ENCODE results near the gene LRRC27. TPM values are rescaled to one million over a fixed set of nuclear protein-coding genes. Genes with fewer than 3 reads are reported as not detected.
"Not testable (repeated sequence)": the region's sequence is repeated elsewhere in the genome, so short reads cannot be mapped to it uniquely, and the experiment has no call there.

LRRC27 gene
- total RNA-seq, 2 experiments from 2014 or later: 1.5 to 1.9 TPM

DNA sequence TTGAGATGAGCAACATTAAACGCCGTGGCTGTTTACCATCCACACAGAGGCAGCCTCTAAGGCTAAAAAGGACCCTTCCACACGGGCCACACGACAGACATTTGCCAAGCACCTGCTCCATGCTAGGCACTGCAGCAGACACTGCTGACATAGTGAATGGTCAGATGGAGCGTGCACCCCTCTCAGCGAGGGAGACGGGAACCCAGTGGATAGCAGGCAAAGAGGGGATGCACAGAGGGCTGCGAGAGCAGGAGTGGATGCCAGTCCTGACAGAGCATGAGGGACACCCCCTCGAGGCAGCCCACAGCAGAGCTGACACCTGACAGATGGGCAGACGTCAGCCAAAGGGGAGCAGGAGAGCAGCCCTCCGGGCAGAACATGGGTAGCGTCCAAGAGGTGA is 18.7 kb upstream of the LRRC27 start:
- CTCF ChIA-PET: no interaction called here
- Mint-ChIP-seq H3K4me3 (no peak overlapping the region), H3K4me1 (ENCODE audit: low read depth) (no peaks in the 10 kb centered on the region), H3K27me3 (ENCODE audit: low read depth) (no peaks in the 10 kb centered on the region), H3K36me3 (ENCODE audit: low read depth) (no peaks in the 10 kb centered on the region), H3K9me3 (peaks cover 6% of the 10 kb centered on the region), H3K27ac (no peak overlapping the region)
- DNase-seq: no peak
- intact Hi-C loops (cut with micrococcal nuclease): no loop called here

DNA sequence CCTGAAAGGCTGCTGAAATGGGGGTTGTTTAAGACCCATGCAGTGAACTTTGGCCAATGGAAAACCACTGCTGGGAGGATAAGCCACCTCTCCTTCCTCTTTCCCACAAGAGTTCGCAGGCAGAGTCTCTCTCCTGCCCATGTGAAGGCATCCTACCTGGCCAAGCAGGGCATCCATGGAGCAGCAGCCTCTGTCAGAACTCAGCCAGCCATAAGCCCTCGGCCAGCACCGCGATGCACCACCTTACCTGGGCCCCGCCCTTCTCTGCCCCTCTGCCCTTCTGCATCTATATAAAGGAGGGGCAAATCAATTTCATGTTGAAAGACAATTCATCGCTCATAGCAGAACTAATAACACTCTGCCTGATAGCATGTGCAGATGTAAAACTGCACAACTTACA is 18.1 kb upstream of the LRRC27 start:
- Mint-ChIP-seq H3K36me3 (ENCODE audit: low read depth) (no peaks in the 10 kb centered on the region), H3K9me3 (peaks cover 6% of the 10 kb centered on the region), H3K27ac (no peak overlapping the region), H3K4me3 (no peak overlapping the region), H3K27me3 (ENCODE audit: low read depth) (no peaks in the 10 kb centered on the region), H3K4me1 (ENCODE audit: low read depth) (no peaks in the 10 kb centered on the region)
- intact Hi-C loops (cut with micrococcal nuclease): no loop called here
- CTCF ChIA-PET: no interaction called here
- DNase-seq: no peak

DNA sequence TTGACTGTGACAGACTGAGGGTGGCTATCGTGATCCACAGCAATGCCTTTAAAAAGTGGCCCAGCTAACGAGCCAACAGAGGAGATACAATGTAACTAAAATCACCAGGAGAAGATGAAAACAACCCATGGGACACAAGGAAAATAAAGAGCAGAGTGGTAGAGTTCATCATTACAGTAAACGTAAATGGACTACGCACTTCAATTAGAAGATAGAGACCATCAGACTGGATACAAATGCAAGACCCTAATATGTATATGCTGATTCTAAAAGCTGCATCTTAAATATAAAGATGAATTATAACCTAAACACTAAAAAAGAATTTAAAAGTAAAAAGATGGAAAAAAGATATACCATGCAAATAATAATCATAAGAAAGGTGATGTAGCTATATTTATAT is 17.7 kb upstream of the LRRC27 start:
- Mint-ChIP-seq H3K27me3 (ENCODE audit: low read depth) (no peaks in the 10 kb centered on the region), H3K27ac (no peak overlapping the region), H3K9me3 (peaks cover 6% of the 10 kb centered on the region), H3K4me1 (ENCODE audit: low read depth) (no peaks in the 10 kb centered on the region), H3K36me3 (ENCODE audit: low read depth) (no peaks in the 10 kb centered on the region), H3K4me3 (no peak overlapping the region)
- intact Hi-C loops (cut with micrococcal nuclease): no loop called here
- DNase-seq: no peak
- CTCF ChIA-PET: no interaction called here

DNA sequence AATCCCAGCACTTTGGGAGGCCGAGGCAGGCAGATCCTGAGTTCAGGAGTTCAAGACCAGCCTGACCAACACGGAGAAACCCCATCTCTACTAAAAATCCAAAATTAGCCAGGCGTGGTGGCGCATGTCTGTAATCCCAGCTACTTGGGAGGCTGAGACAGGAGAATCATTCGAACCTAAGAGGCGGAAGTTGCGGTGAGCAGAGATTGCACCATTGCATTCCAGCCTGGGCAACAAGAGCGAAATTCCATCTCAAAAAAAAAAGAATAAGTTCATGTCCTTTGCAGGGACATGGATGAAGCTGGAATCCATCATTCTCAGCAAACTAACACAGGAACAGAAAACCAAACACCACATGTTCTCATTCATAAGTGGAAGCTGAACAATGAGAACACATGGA is 17.1 kb upstream of the LRRC27 start:
- H3K9me3 Mint-ChIP-seq; H3K4me3 Mint-ChIP-seq; H3K27me3 Mint-ChIP-seq (ENCODE audit: low read depth); intact Hi-C loops (cut with micrococcal nuclease); CTCF ChIA-PET; H3K36me3 Mint-ChIP-seq (ENCODE audit: low read depth); H3K4me1 Mint-ChIP-seq (ENCODE audit: low read depth); DNase-seq; H3K27ac Mint-ChIP-seq: not testable (repeated sequence)

DNA sequence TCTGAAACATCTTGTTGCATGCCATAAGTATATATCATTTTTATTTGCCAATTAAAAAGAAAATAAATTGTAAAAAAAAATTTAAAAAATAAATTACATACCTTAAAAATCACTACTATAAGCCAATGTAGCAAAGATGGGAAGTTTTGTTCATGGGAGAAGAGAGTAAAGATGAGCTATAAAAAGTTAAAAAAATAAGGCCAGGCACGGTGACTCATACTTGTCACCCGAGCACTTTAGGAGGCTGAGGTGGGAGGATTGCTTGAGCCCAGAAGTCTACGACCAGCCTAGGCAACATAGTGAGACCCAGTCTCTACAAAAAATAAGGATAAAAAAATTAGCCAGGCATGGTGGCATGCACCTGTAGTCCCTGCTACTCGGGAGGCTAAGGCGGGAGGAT is 15.9 kb upstream of the LRRC27 start:
- H3K4me1 Mint-ChIP-seq (ENCODE audit: low read depth): peaks cover 8% of the 10 kb centered on the region
- CTCF ChIA-PET: no interaction called here
- DNase-seq: no peak
- intact Hi-C loops (cut with micrococcal nuclease): no loop called here
- H3K27me3 Mint-ChIP-seq (ENCODE audit: low read depth): no peaks in the 10 kb centered on the region
- H3K27ac Mint-ChIP-seq: no peak overlapping the region
- H3K36me3 Mint-ChIP-seq (ENCODE audit: low read depth): no peaks in the 10 kb centered on the region
- H3K9me3 Mint-ChIP-seq: peaks cover 6% of the 10 kb centered on the region
- H3K4me3 Mint-ChIP-seq: no peak overlapping the region

DNA sequence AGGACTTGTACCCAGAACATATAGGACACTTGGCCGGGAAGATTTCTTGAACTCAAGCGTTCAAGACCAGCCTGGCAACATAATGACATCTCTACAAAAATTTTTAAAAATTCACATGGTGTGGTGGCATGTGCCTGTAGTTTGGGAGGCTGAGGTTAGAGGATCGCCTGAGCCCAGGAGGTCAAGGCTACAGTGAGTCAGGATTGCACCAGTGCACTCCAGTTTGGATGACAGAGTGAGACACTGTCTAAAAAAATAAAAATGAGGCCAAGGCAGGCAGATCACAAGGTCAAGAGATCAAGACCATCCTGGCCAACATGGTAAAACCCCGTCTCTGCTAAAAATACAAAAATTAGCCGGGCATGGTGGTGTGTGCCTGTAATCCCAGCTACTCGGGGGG is 14.5 kb upstream of the LRRC27 start:
- H3K4me3 Mint-ChIP-seq; H3K27ac Mint-ChIP-seq; H3K4me1 Mint-ChIP-seq (ENCODE audit: low read depth); H3K9me3 Mint-ChIP-seq; H3K36me3 Mint-ChIP-seq (ENCODE audit: low read depth); intact Hi-C loops (cut with micrococcal nuclease); DNase-seq; H3K27me3 Mint-ChIP-seq (ENCODE audit: low read depth): not testable (repeated sequence)
- CTCF ChIA-PET: interaction anchor here (0.6 kb wide), 1 partner anchor 208 kb away, joined by 5 read pairs; no protein-coding TSS in a partner anchor

DNA sequence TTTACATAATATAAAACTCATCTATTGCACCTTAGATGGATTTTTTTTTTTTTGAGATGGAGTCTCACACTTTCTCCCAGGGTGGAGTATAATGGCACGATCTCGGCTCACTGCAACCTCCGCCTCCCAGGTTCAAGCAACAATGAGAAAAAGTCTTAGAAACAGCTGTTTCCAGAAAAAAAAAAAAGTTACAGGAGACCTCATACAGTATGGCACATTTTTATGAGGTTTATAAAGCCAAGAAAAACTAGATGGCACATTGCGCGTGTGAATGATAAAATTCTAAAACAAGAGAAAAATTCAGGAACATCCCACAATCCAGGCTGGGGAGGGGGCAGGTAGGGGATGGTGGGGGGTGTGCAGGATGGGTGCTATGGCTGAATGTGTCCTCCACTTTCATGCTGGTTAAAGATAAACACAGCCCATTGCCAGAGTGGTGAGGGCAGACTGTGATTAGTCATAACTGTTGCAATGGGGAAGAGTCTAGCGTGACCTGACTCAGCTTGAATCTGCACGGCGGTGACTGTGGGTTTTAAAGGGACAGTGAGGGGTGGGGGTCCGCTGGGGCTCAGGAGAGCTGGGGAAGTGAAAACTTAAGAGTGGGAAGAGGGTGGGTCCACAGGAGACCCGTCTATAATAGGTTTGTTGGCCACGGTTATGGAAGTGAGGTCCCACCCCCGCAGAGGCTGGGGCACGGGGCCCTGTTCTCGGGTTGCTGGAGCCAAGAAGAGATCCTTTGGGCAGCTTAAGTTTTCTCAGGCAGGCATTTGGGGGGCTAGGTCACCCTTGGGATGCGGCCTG is 11.9 kb upstream of the LRRC27 start:
- peak; percentile 64 for DNase-seq
- CTCF ChIA-PET: interaction anchor here (0.6 kb wide), 1 partner anchor 93 kb away, joined by 3 read pairs; no protein-coding TSS in a partner anchor
- no peak overlapping the region for H3K27ac Mint-ChIP-seq

DNA sequence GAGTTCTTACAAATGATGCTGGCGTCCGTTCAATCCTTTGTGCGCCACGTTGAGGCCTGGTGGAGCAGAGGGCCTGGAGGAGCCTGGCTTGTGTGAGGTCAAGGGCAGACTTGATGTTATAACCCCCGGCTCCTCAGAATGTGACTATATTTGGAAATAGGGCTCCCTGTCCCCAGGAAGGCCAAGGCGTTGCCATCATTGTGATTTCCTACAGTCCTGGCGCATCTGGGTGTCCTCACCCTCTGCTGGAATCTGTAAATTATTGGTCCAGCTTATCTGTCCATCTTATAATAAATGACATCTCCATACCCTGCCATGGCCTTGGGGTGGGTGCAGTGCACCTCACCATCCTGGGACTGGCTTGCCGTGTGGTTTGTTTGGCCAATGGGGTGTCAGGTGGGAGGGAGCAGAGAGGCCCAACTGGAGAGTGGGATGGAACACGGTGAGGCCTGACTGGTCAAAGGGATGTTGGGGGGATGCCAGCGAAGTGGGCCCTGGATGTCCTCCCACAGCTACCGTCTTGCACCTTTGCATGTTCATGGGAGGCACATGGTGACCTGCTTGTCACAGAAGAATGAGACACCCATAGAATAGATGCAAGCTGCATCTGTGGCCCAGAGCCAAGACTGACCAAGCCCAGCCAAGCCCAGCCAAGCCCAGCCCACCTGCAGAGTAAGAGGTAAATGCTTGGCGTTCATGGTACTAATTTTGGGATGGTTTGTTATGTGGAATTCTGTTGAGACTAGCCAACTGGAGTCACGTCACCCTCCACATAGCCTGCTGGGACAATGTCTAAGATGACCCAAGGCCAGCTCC is 11.1 kb upstream of the LRRC27 start:
- intact Hi-C loops (cut with micrococcal nuclease): loop anchor here (1.0 kb wide), 1 partner anchor 9 kb away; no protein-coding TSS in a partner anchor
- Mint-ChIP-seq H3K9me3 (no peaks in the 10 kb centered on the region), H3K4me1 (ENCODE audit: low read depth) (peaks cover 18% of the 10 kb centered on the region), H3K36me3 (ENCODE audit: low read depth) (peaks cover 11% of the 10 kb centered on the region), H3K27ac (no peak overlapping the region), H3K27me3 (ENCODE audit: low read depth) (no peaks in the 10 kb centered on the region), H3K4me3 (no peak overlapping the region)
- CTCF ChIA-PET: interaction anchor here (0.8 kb wide), 1 partner anchor 102 kb away, joined by 3 read pairs; no protein-coding TSS in a partner anchor
- no peak for DNase-seq

More for the DNA sequence above, 11.9 kb upstream of the LRRC27 start:
- Mint-ChIP-seq H3K4me1 (ENCODE audit: low read depth) (peaks cover 14% of the 10 kb centered on the region), H3K4me3 (no peak overlapping the region), H3K27me3 (ENCODE audit: low read depth) (no peaks in the 10 kb centered on the region), H3K36me3 (ENCODE audit: low read depth) (peaks cover 7% of the 10 kb centered on the region), H3K9me3 (no peaks in the 10 kb centered on the region)
- intact Hi-C loops (cut with micrococcal nuclease): loop anchor here (1.0 kb wide), 1 partner anchor 10 kb away; no protein-coding TSS in a partner anchor

DNA sequence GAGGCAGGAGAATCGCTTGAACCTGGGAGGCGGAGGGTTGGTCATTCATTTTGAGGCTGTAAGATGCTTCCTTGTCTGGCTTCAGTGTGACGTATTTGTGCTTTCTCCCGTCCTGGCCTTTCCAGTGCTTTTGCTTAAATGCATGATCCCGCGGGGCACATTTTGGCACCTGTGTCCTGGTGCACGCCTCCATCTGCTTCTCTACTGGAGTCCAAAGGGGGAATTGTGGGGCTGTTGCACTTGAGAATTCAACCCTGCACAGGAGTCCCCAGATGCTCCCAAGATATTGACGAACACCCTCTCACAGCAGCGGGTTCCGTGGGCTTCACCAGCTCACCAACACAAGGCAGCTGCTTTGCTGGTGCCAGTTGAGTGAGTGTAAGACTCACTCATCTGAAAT is 10.3 kb upstream of the LRRC27 start:
- no peak for DNase-seq
- peaks cover 19% of the 10 kb centered on the region for H3K36me3 Mint-ChIP-seq (ENCODE audit: low read depth)
- H3K9me3 Mint-ChIP-seq: no peaks in the 10 kb centered on the region
- no peaks in the 10 kb centered on the region for H3K27me3 Mint-ChIP-seq (ENCODE audit: low read depth)
- H3K4me1 Mint-ChIP-seq (ENCODE audit: low read depth): peaks cover 25% of the 10 kb centered on the region
- CTCF ChIA-PET: interaction anchor here (0.8 kb wide), 1 partner anchor 103 kb away, joined by 3 read pairs; no protein-coding TSS in a partner anchor
- intact Hi-C loops (cut with micrococcal nuclease): no loop called here
- no peak overlapping the region for H3K27ac Mint-ChIP-seq
- H3K4me3 Mint-ChIP-seq: no peak overlapping the region

DNA sequence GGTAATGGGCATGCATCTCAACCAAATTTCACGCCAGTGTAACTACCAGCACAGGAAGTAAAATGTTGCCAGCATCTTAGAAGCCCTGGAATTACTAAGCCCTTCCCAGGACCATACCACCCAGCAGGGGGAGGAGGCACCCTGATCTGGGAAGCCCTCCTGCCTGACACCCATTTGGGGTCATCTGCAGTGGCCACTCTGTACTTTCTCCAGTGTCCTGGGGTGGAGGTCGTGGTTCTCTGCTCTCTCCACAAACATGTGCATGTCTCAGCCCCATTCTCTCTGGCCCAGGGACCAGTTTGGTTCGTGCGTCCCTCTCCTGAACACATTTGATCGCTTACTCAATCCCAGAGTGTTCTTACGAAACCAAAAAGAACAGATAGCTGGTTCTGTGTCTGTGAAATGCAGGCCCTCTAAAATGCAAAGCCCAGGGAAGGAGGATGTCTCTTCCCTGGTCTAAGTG is 9.4 kb upstream of the LRRC27 start:
- intact Hi-C loops (cut with micrococcal nuclease): no loop called here
- Mint-ChIP-seq H3K27ac (no peak overlapping the region), H3K27me3 (ENCODE audit: low read depth) (no peaks in the 10 kb centered on the region), H3K9me3 (peaks cover 3% of the 10 kb centered on the region), H3K4me3 (no peak overlapping the region), H3K36me3 (ENCODE audit: low read depth) (peaks cover 25% of the 10 kb centered on the region), H3K4me1 (ENCODE audit: low read depth) (peaks cover 33% of the 10 kb centered on the region)
- CTCF ChIA-PET: no interaction called here
- no peak for DNase-seq

DNA sequence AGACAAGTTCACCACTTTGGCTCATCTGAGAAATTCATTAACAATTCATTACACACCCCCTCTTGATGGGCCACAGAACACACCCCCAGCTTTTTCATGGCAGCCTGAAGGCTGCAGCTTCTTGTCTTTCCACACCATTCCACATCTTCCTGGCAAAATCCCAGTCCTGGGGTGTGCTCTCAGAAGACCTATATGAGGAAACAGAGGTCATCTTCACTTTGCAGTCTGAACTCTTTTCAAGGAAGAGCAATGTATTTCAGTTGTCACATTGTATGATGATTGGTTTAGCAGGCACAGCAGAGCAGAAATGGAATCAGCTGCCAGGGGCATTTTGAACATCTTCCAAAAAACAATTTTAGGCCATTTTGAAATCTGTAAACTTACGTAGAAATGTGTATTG is 7.8 kb upstream of the LRRC27 start:
- peaks cover 37% of the 10 kb centered on the region for H3K36me3 Mint-ChIP-seq (ENCODE audit: low read depth)
- intact Hi-C loops (cut with micrococcal nuclease): no loop called here
- no peaks in the 10 kb centered on the region for H3K27me3 Mint-ChIP-seq (ENCODE audit: low read depth)
- no peak for DNase-seq
- CTCF ChIA-PET: no interaction called here
- peaks cover 6% of the 10 kb centered on the region for H3K9me3 Mint-ChIP-seq
- H3K4me3 Mint-ChIP-seq: no peak overlapping the region
- peak overlapping the region; percentile 26 for H3K27ac Mint-ChIP-seq
- peaks cover 48% of the 10 kb centered on the region for H3K4me1 Mint-ChIP-seq (ENCODE audit: low read depth)

DNA sequence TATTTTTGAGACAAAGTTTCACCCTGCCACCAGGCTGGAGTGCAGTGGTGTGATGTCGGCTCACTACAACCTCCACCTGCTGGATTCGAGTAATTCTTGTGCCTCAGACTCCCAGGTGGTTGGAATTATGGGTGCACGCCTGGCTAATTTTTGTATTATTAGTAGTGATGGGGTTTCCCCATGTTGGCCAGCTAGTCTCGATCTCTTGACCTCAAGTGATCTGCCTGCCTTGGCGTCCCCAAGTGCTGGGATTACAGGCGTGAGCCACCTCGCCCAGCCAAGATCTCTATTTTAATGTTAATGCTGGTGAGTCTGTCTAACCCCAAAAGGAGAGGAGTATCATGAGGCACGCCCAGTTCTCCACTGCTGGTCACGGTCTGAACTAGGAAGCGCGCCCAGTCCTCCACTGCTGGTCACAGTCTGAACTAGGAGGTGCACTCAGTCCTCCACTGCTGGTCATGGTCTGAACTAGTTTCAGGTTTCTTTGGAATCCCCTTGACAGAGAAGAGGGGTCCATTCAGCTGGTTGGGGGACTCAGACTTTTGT is 5.6 kb upstream of the LRRC27 start:
- intact Hi-C loops (cut with micrococcal nuclease): no loop called here
- CTCF ChIA-PET: no interaction called here
- no peaks in the 10 kb centered on the region for H3K27me3 Mint-ChIP-seq (ENCODE audit: low read depth)
- peaks cover 51% of the 10 kb centered on the region for H3K36me3 Mint-ChIP-seq (ENCODE audit: low read depth)
- no peak overlapping the region for H3K4me3 Mint-ChIP-seq
- peaks cover 57% of the 10 kb centered on the region for H3K4me1 Mint-ChIP-seq (ENCODE audit: low read depth)
- peaks cover 6% of the 10 kb centered on the region for H3K9me3 Mint-ChIP-seq
- H3K27ac Mint-ChIP-seq: peak overlapping the region; percentile 40
- no peak for DNase-seq
